Upper lobe of left lung (tissue), 6 donors: ENCODE measurements around the gene NHERF2. TPM values are rescaled to one million over a fixed set of nuclear protein-coding genes. Genes with fewer than 3 reads are reported as not detected.

Source experiments
- ATAC-seq, 2 donors: fragments of 200-7000 bp; cut with Tn5 transposase; one replicate each; pipeline ENCODE4 v1.9.1; 2022; ENCODE audit warnings: mild to moderate bottlenecking in 2 of 2, moderate library complexity in 2 of 2; ENCODE audit not compliant: low FRiP score in 2 of 2
- DNase-seq, 2 donors: peaks; one replicate each; pipeline ENCODE4 v3.0.0-alpha.2; 2019 to 2020
- H3K27ac ChIP-seq, 4 donors: fragments of 200-600 bp; sonication (generic); one replicate each; pipeline ENCODE4 v1.5.1; 2016 to 2019
- H3K27me3 ChIP-seq, 4 donors: fragments of 200-600 bp; sonication (generic); one replicate each; pipeline ENCODE4 v1.5.1; 2017 to 2019
- H3K36me3 ChIP-seq, 4 donors: fragments of 200-600 bp; sonication (generic); one replicate each; pipeline ENCODE4 v1.5.1; 2016 to 2019
- H3K4me1 ChIP-seq, 4 donors: fragments of 200-600 bp; sonication (generic); one replicate each; pipeline ENCODE4 v1.5.1; 2018 to 2019
- H3K4me3 ChIP-seq, 4 donors: fragments of 200-600 bp; sonication (generic); one replicate each; pipeline ENCODE4 v1.5.1; 2017 to 2019; ENCODE audit warnings: mild to moderate bottlenecking in 2 of 4, moderate library complexity in 1 of 4
- H3K9me3 ChIP-seq, 4 donors: fragments of 200-600 bp; sonication (generic); one replicate each; pipeline ENCODE4 v1.5.1; 2018 to 2019
- EP300 ChIP-seq, 4 donors: sonication (generic); formaldehyde crosslinking; IDR thresholded peaks; one replicate each; pipeline ENCODE4 v1.5.1; 2017; ENCODE audit warnings: antibody characterized with exemption in 4 of 4, control low read depth in 2 of 4
- POLR2A ChIP-seq, 4 donors: fragments of 450-650 bp; IDR thresholded peaks; one replicate each; pipeline ENCODE4 v1.5.1; 2016 to 2017; ENCODE audit warnings: antibody characterized with exemption in 4 of 4, mild to moderate bottlenecking in 2 of 4
- POLR2AphosphoS5 ChIP-seq, 2 donors: sonication (generic); formaldehyde crosslinking; IDR thresholded peaks; one replicate each; pipeline ENCODE4 v1.5.1; 2017; ENCODE audit warnings: antibody characterized with exemption in 2 of 2
- WGBS, 2 donors: methylation state at CpG; one replicate each; pipeline ENCODE4 v1.1.5; 2017 to 2018; 5-methylcytosine and 5-hydroxymethylcytosine counted together
- total RNA-seq, 6 donors: library from RNA; depleted of rRNA in 4 of 6; stranded (reverse); fragments of >200 nt in 4 of 6; gene quantifications; one replicate each; pipeline versions ENCODE4 v1.1.0 to v1.2.1, GENCODE V29; 2016 to 2021
- TF ChIP-seq, protein P1 (sequence below), 6 experiments: fragments of 450-650 bp in 4 of 6; fragments of 200-600 bp in 2 of 6; sonication (generic) in 2 of 6; IDR thresholded peaks; one replicate each; pipeline ENCODE4 v1.5.1; 2016 to 2019; ENCODE audit warnings: antibody characterized with exemption in 6 of 6
- donor health status: DM: no; HTN: no; CAD: no; lungs with moderate emphysema.
- donor health status: DM: no; HTN: yes; CAD: no; lungs with severe emphysema.

The NHERF2 gene
- total RNA-seq, 6 donors from 2014 or later: 131 to 604 (median 283) TPM

DNA sequence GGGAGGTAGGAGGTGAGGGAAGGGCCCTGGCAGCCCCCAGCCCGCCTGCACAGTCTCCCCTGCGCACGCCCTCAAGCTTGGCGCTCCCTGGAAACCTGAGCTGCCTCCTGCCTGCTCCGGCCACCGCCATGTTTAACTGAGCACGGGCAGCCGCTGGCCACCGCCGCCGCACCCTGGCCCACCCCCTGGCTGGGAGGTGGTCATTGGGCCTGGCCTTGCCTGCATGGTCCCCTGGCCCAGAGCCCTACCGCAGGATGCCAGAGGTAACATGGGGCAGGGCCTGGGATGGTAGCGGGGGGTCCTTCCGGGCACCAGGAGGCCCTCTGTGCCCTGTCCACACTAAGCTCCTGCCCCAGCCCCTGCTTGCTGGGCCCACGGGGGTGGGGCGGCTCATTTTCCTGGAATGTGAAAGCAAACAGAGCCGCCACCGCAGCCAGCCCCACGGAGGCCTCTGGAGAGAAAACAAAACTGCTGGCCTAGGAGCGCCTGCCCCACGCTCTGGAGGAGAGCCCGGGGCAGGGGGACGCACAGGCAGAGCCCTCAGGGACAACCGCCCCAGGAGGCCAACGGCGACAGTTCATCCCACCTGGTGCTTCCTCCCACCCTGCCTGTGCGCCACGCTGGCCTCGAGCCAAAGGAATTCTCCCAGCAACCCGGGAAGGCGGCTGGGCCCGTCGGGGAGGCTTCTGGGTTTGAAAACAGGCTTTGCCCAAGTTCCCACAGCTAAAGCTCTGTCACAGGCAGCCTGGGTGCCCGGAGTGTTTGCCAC is 8.9 kb downstream of the NHERF2 start:
- 31 to 40% methylated on average over 7 to 33 of the region's 34 CpGs for WGBS, 2 donors
- Histone ChIP-seq H3K36me3 (peaks cover 0 to 53% (median 15%) of the 10 kb centered on the region in 4 donors), H3K9me3 (no peaks in the 10 kb centered on the region), H3K4me3 (peak overlapping the region; percentile 31 to 83 (median 54)), H3K4me1 (peaks cover 77 to 85% (median 79%) of the 10 kb centered on the region in 4 donors), H3K27ac (peak overlapping the region; percentile 86 to 97 (median 95)), H3K27me3 (no peaks in the 10 kb centered on the region)
- ATAC-seq: peak; percentile 38 to 66
- peak in 1 of 4 donors; percentile 17 for TF ChIP-seq EP300 (IDR thresholded peaks at IDR 0.05)
- TF ChIP-seq POLR2A (IDR thresholded peaks at IDR 0.05): peak in 2 of 4 donors; percentile 10 to 54
- TF ChIP-seq, protein P1, sequence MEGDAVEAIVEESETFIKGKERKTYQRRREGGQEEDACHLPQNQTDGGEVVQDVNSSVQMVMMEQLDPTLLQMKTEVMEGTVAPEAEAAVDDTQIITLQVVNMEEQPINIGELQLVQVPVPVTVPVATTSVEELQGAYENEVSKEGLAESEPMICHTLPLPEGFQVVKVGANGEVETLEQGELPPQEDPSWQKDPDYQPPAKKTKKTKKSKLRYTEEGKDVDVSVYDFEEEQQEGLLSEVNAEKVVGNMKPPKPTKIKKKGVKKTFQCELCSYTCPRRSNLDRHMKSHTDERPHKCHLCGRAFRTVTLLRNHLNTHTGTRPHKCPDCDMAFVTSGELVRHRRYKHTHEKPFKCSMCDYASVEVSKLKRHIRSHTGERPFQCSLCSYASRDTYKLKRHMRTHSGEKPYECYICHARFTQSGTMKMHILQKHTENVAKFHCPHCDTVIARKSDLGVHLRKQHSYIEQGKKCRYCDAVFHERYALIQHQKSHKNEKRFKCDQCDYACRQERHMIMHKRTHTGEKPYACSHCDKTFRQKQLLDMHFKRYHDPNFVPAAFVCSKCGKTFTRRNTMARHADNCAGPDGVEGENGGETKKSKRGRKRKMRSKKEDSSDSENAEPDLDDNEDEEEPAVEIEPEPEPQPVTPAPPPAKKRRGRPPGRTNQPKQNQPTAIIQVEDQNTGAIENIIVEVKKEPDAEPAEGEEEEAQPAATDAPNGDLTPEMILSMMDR (IDR thresholded peaks at IDR 0.05): no peak
- DNase-seq: peak; percentile 58 to 89

DNA sequence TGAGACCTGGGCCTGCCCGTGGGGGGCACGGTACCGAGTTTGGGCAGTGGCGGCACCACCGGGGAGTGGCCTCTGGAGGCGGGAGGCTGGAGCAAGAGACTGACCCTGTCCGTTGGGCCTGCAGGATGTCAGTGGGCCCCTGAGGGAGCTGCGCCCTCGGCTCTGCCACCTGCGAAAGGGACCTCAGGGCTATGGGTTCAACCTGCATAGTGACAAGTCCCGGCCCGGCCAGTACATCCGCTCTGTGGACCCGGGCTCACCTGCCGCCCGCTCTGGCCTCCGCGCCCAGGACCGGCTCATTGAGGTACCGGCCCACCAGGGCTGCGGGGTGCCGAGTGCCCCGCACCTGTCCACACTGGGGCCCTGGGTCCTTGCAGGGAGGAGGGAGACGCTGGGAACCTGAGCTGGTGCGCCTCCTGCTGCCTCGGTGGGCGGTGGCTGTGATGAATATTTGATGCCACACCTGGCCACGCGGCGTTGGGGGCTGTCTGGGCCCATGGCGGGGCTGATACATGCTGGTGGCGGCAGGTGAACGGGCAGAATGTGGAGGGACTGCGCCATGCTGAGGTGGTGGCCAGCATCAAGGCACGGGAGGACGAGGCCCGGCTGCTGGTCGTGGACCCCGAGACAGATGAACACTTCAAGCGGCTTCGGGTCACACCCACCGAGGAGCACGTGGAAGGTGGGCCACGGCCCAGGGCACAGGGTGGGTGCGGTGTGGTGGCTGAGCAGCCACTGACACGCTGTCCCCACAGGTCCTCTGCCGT is 9.7 kb downstream of the NHERF2 start:
- 67 to 69% methylated on average over 15 to 42 of the region's 47 CpGs for WGBS, 2 donors
- TF ChIP-seq, protein P1 (IDR thresholded peaks at IDR 0.05): no peak
- TF ChIP-seq POLR2A (IDR thresholded peaks at IDR 0.05) (peak in 1 of 4 donors; percentile 1), EP300 (IDR thresholded peaks at IDR 0.05) (no peak), POLR2AphosphoS5 (IDR thresholded peaks at IDR 0.05) (no peak)
- H3K9me3 ChIP-seq: no peaks in the 10 kb centered on the region
- peaks cover 0 to 53% (median 15%) of the 10 kb centered on the region in 4 donors for H3K36me3 ChIP-seq
- peak in 1 of 2 donors; percentile 82 for DNase-seq
- H3K27me3 ChIP-seq: no peaks in the 10 kb centered on the region
- peak overlapping the region; percentile 31 to 83 (median 54) for H3K4me3 ChIP-seq
- H3K4me1 ChIP-seq: peaks cover 80 to 93% (median 87%) of the 10 kb centered on the region in 4 donors
- peak overlapping the region; percentile 86 to 97 (median 95) for H3K27ac ChIP-seq
- no peak for ATAC-seq

DNA sequence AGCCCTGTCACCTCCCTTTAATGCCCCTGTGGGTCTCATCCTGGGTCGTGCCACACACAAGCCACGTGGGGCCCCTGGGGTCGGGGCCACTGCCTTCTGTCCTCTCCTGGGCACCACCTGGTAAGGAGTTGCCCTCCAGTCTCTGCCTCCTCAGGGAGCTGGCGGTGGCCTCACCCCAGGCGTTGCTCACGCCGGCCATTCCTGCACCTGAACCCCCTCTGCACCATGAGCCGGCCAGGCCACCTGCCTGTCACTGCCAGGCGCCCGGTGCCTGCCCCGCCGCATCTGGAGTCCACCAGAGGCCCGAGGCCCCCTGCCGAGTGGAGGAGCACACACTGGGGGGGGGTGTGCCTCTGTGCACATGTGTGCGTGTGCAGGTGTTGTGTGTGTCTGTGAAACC is 10.4 kb downstream of the NHERF2 start:
- H3K9me3 ChIP-seq: no peaks in the 10 kb centered on the region
- peaks cover 84 to 96% (median 93%) of the 10 kb centered on the region in 4 donors for H3K4me1 ChIP-seq
- H3K36me3 ChIP-seq: peaks cover 0 to 53% (median 15%) of the 10 kb centered on the region in 4 donors
- TF ChIP-seq POLR2A (IDR thresholded peaks at IDR 0.05): no peak
- TF ChIP-seq EP300 (IDR thresholded peaks at IDR 0.05): no peak
- no peak for TF ChIP-seq POLR2AphosphoS5 (IDR thresholded peaks at IDR 0.05)
- TF ChIP-seq, protein P1 (IDR thresholded peaks at IDR 0.05): no peak
- H3K27me3 ChIP-seq: no peaks in the 10 kb centered on the region
- peak overlapping the region; percentile 3 to 83 (median 54) for H3K4me3 ChIP-seq
- peak overlapping the region; percentile 90 to 97 (median 95) for H3K27ac ChIP-seq
- DNase-seq: peak in 1 of 2 donors; percentile 83
- no peak for ATAC-seq
- WGBS, 2 donors: 69 to 86% methylated on average over 5 to 15 of the region's 15 CpGs

DNA sequence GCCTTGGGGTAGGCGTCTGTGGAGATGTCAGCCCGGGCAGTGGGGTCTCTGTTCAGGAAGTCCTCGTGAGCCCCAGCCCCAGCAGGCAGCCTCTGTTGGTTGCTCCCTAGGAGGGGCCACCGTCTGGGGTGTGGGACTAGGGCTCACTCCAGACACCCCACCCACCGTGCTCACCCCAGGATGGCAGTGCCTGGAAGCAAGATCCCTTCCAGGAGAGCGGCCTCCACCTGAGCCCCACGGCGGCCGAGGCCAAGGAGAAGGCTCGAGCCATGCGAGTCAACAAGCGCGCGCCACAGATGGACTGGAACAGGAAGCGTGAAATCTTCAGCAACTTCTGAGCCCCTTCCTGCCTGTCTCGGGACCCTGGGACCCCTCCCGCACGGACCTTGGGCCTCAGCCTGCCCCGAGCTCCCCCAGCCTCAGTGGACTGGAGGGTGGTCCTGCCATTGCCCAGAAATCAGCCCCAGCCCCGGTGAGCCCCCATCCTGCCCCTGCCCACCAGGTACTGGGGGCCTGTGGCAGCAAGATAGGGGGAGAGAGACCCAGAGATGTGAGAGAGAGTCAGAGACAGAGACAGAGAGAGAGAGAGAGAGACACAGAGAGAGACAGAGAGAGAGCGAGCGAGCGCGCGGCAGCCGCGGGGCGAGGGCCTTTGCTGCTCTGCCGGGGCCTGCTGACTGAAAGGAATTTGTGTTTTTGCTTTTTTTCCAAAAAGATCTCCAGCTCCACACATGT is 11.1 kb downstream of the NHERF2 start:
- TF ChIP-seq, protein P1 (IDR thresholded peaks at IDR 0.05): no peak
- TF ChIP-seq EP300 (IDR thresholded peaks at IDR 0.05): no peak
- TF ChIP-seq POLR2A (IDR thresholded peaks at IDR 0.05): no peak
- TF ChIP-seq POLR2AphosphoS5 (IDR thresholded peaks at IDR 0.05): no peak
- H3K4me3 ChIP-seq: peak overlapping the region in 2 of 4 donors; percentile 57 to 83
- no peaks in the 10 kb centered on the region for H3K27me3 ChIP-seq
- peak in 1 of 2 donors; percentile 81 for DNase-seq
- H3K4me1 ChIP-seq: peaks cover 83 to 95% (median 93%) of the 10 kb centered on the region in 4 donors
- 70 to 74% methylated on average over 12 to 27 of the region's 29 CpGs for WGBS, 2 donors
- no peak for ATAC-seq
- peak overlapping the region; percentile 90 to 97 (median 95) for H3K27ac ChIP-seq
- H3K9me3 ChIP-seq: no peaks in the 10 kb centered on the region
- H3K36me3 ChIP-seq: peaks cover 0 to 53% (median 15%) of the 10 kb centered on the region in 4 donors
